GM18868 (cell line): Measurements from ENCODE around the gene SNCG.

Experiments
- ATAC-seq: cut with Tn5 transposase; IDR thresholded peaks from one replicate; pipeline ENCODE4 v1.9.1; 2021; ENCODE audit warnings: mild to moderate bottlenecking, moderate library complexity; ENCODE audit not compliant: unreplicated experiment

SNCG gene

DNA sequence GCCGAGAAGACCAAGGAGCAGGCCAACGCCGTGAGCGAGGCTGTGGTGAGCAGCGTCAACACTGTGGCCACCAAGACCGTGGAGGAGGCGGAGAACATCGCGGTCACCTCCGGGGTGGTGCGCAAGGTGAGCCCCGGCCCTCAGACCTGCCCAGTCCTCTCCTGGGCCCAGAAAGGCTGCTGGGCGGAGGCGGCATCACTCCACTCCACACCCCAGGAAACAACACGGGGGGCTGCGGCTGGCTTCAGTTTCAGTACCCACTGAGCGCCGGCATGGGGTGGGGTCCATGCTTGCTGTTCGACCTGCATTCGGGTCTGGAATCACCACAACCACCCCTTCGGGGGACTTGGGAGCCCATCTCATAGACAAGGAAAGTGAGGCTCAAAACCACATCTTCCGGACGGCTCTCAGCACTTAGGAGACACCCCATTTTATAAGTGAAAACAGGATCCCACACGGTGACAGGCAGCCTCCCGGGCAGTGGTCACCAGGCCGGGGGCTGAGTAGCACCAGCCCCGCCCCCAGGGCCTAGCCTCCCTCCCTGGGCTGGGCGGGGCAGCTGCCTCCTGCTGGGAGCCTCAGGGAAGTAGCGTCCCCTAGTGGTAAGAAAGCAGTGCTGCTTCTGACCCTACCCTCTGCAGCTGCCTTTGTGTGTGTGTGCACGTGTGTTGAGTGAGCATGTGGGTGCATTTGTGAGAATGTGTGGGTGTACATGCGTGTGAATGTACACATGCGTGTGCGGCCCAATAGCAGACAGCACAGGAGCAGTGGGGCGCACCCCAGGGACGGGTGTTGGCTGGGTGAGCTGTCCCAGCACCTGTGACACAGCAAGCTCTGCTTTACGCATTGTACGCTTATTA is 1.8 kb downstream of the SNCG start:
- peak; percentile 82 for ATAC-seq

GRCh38 chr10:86960863-86961434 is 2.5 kb downstream of the SNCG start:
- no peak for ATAC-seq

DNA sequence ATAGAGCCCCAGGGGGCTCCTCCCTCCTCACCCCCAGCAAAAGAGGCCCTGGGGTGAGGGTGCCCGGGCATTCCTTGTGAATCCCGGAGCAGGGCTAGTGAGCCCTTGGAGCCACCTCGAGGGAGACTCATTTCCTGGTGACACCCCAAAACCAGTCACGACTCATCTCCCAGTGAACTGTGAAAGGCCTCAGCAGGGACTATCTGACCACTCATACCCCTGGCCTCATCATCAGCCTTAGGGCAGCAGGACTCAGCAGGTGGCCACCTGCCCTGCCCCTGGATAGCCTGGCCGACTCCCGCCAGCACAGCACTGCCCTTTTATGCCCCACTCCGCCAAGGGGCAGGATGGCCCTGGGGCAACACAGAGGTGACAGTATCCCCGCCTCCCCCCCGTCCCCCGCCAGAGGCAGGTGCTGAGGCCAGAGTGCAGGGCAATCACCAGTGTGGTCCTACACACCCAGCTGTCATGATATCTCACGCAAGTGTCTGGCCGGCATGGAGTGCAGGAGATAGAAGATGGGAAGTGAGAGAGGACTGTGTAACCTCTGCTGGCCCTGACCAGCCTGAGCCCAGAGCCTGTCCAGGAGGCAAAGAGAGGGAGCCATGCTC is 3.2 kb downstream of the SNCG start:
- ATAC-seq = no peak

DNA sequence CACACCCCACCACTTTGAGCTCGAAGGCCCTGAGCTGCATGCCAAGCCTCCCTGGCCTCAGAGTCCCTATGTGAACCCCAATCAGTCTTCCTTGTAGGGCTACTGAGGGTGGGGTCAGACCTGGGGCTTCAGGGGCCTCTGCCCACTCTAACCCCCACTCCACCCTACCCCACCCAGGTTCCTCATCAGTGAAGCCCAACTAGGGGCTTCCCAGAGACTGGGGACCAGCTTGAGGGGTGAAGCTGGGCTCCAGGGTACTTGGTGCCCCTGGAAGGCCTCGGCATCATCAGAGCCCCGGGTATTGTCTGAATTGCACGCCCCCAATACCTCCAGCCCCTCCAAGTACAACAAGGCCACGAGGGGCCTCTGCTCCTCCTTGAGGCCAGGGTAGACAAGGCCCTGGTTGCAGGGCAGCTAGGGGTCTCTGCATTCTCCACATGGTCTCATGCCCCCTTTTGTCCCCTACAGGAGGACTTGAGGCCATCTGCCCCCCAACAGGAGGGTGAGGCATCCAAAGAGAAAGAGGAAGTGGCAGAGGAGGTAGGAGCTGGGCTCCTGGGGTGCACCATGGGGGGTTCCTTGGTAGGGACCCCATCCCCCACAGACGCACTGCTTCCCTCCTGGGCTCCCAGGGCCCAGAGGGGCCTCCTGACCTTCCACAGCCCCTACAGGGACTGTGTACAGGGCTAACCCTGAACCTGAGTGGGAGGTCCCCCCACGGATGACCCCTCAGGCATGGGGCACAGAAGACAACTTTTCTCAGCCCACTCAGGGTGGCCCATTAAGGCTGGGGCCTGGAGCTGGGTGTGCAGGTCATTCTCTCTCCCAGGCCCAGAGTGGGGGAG is 4.0 kb downstream of the SNCG start:
- ATAC-seq = no peak

GRCh38 chr10:86962981-86963310 is 4.5 kb downstream of the SNCG start:
- ATAC-seq = no peak

- ATAC-seq = no peak
Measured at GRCh38 chr10:86963341-86963919, 5.0 kb downstream of the SNCG start.

DNA sequence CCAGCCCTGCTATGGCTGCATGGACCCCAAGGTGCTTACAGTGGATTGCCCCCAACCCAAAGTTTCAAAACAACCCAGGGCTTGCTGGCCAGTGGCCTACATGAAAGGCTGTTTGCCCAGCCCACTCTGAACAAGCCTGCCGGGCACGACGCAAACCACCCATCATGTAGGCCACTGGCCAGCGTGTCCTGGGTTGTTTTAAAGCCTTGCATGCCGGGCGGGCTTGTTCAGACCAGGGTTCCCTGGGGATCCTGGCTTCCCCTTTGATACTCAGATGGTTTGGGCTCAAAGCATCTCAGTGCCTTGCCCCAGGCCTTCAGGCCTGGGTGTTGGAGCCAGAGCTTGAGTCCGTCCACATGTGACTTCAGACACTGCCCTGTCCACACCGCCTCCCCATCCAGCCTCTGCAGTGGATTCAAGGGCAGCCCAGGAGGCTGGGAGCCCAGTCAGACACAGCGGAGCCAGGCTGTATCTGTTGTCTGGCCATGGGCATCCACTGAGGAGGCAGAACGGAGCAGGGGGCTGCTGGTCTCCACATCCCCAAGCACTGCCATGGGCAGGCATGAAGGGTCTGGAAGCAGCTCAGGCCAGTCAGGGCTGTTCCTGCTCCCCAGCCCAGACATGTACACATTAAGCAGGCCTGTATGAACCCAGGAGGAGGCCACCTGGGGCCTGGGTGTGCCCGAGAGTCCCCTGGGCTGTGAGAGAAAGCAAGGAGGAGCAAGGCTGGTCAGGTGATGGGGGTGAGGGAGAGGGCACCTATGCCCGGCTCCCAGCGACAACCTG is 5.9 kb downstream of the SNCG start:
- ATAC-seq = no peak

- no peak for ATAC-seq
Measured at GRCh38 chr10:86964847-86965190, 6.4 kb downstream of the SNCG start.

GRCh38 chr10:86965986-86966654 is 7.7 kb downstream of the SNCG start:
- peak; percentile 25 for ATAC-seq

GRCh38 chr10:86967481-86967941 is 9.1 kb downstream of the SNCG start:
- ATAC-seq = no peak

- ATAC-seq = no peak
Measured at GRCh38 chr10:86968271-86968993, 10.0 kb downstream of the SNCG start, which contains the start of gene ADIRF. TSS of gene ADIRF (plus strand) at chr10:86968482. CDS start at chr10:86968545, 63 bp downstream.

- ATAC-seq = no peak
Measured at GRCh38 chr10:86968994-86969355, 10.6 kb downstream of the SNCG start.

DNA sequence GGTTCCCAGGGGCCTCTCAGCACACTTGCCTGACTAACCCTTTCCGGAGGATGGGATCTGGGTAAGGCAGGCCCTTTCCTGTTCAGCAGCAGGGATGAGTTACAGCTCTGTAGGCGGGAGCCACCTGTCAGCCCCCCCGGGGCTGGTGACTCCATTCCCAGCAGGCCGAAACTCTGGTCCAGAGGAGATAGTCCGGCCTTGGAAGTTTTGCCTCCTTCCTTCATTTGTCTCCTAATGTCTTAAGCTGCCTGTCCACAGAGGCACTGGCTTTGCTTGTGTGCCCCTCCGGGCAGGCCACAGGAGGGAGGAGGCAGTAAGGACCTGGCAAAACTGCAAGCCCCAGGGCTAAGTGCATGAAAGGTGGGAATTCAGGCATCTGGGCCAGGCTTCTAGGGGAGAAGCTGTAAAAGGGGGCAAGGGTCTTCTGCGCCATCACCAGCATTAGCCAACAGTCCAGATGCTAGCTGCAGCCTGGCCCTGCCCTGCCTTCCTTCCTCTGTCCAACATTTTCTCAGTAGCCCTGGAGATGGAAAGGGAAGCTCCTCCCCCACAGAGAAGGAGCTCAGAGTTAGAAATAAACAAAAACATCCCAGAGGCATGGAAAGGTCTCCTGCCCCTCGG is 11.1 kb downstream of the SNCG start:
- ATAC-seq = no peak

- ATAC-seq = no peak
Measured at GRCh38 chr10:86970162-86970981, 12.0 kb downstream of the SNCG start.

GRCh38 chr10:86970982-86971231 is 12.5 kb downstream of the SNCG start:
- no peak for ATAC-seq

- peak; percentile 80 for ATAC-seq
Measured at GRCh38 chr10:86971232-86971991, 13.0 kb downstream of the SNCG start.
